Placental pericyte (primary cell): ENCODE data around the gene OSBPL3. TPM values are rescaled to one million over a fixed set of nuclear protein-coding genes. Genes with fewer than 3 reads are reported as not detected.

ENCODE experiments used
- total RNA-seq: library from RNA; depleted of rRNA; stranded (reverse); fragments of >200 nt; gene quantifications from 2 replicates; pipeline ENCODE4 v1.2.3, GENCODE V29; 2012

Gene OSBPL3, protein sequence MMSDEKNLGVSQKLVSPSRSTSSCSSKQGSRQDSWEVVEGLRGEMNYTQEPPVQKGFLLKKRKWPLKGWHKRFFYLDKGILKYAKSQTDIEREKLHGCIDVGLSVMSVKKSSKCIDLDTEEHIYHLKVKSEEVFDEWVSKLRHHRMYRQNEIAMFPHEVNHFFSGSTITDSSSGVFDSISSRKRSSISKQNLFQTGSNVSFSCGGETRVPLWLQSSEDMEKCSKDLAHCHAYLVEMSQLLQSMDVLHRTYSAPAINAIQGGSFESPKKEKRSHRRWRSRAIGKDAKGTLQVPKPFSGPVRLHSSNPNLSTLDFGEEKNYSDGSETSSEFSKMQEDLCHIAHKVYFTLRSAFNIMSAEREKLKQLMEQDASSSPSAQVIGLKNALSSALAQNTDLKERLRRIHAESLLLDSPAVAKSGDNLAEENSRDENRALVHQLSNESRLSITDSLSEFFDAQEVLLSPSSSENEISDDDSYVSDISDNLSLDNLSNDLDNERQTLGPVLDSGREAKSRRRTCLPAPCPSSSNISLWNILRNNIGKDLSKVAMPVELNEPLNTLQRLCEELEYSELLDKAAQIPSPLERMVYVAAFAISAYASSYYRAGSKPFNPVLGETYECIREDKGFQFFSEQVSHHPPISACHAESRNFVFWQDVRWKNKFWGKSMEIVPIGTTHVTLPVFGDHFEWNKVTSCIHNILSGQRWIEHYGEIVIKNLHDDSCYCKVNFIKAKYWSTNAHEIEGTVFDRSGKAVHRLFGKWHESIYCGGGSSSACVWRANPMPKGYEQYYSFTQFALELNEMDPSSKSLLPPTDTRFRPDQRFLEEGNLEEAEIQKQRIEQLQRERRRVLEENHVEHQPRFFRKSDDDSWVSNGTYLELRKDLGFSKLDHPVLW
- total RNA-seq, result 40.7 and 55.7 TPM in 2 replicates

DNA sequence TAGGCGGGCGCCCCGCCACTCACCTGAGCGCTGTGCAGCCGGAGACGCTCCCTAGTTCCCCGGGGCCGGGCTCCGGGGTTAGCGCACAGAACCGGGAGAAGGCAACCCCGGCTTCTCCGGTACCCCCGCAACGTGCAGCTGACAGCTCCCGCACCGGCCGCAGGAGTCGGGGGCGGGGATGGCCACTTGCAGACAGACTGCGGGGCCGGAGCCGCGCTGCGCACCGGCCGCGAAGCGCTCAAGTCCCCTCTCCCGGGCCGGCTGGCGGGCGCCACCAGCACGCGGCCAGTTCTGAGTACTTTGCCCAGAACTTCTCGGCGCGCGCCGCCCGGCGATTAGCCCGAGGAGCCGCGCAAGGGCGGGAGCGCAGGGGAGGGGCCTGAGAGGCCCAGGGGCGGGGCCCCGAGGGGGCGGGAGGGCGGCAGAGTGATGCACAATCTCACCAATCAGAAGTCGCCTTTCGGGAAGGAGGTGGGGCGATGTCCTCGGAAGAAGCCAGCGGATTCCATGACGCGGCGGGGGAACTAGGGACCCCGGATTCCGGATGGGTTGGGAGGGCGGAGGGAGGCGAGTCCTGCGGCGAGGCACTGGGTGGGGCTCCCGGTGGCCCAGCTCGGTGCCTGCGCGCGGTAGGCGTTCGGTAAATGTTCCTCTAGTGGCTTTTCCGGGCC is at the start of gene OSBPL3:
TSS of gene OSBPL3 (minus strand) at position 316 of the 671 bp plus-strand sequence. CDS start 87,706 bp downstream, outside the sequence.

DNA sequence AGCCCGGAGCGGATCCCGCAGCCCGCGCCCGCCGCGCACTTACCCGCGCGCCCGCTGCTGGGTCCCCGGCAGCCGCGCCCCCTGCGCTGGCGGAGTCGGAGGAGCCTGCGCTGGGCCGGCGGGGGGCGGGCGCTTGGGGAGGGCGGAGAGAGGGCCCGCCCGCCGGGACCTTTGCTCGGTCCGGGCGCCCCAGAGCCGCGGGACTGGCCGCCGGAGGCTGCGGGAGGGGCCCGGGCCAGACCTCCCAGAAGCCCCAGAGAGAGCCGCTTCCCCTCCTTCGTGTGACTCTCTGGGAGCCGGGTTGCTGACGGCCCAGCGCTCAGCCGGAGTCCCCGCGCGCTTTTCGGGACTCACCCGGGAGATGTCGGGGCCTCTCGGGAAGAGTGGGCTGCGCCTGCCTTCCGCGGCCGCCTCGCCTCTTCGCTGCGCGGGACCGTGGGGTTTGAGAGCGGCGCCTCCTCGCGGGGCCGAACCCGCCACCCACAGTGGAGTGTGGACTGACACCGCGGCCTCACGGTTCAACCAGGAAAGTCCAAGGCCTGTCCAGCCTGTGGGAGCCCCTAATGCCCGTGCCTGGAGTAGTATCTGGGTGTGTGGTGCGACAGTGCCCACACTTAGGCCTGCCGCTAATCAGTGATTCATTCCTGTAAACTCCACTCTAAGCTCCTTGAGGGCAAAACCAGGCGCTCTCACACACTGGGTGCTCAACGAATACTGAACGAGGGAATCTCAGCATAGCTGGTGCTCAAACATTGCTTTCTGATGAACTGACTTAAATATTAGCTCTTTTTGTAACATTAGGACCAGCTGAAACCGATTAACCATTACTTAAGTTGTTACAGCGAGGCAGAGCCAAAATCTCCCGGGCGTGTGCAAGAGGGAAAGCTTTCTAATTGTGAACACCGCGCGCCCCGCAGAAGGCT is 222.4 kb downstream of the OSBPL3 start, which contains the start of gene GSDME:
TSS of gene GSDME (minus strand) at position 112 of the 923 bp plus-strand sequence. CDS start 7,690 bp downstream, outside the sequence.

Other genes with a start within 250 kb of the OSBPL3 start
- 31.5 and 33.0 TPM in 2 replicates for gene GSDME, start 222.7 kb downstream of the OSBPL3 start, total RNA-seq
- 27.4 and 38.5 TPM in 2 replicates for gene CYCS, start 145.1 kb upstream of the OSBPL3 start, total RNA-seq
- gene NPVF, start 248.3 kb upstream of the OSBPL3 start, total RNA-seq, result not detected in 2 replicates